Ecto neural progenitor cell (in vitro differentiated cells): ENCODE measurements around the gene KLK13.

Source experiments
- DNase-seq: peaks from one replicate; pipeline ENCODE4 v3.0.0-alpha.2; 2018; ENCODE audit warnings: low spot score

Gene KLK13

GRCh38 chr19:51019544-51019925 lies 45.4 kb downstream of the KLK13 start, which contains the start of gene KLK10:
Gene KLK10, minus strand, starts transcription at chr19:51019709. Its CDS starts 579 bp downstream, at chr19:51019130.
- DNase-seq, result no peak

DNA sequence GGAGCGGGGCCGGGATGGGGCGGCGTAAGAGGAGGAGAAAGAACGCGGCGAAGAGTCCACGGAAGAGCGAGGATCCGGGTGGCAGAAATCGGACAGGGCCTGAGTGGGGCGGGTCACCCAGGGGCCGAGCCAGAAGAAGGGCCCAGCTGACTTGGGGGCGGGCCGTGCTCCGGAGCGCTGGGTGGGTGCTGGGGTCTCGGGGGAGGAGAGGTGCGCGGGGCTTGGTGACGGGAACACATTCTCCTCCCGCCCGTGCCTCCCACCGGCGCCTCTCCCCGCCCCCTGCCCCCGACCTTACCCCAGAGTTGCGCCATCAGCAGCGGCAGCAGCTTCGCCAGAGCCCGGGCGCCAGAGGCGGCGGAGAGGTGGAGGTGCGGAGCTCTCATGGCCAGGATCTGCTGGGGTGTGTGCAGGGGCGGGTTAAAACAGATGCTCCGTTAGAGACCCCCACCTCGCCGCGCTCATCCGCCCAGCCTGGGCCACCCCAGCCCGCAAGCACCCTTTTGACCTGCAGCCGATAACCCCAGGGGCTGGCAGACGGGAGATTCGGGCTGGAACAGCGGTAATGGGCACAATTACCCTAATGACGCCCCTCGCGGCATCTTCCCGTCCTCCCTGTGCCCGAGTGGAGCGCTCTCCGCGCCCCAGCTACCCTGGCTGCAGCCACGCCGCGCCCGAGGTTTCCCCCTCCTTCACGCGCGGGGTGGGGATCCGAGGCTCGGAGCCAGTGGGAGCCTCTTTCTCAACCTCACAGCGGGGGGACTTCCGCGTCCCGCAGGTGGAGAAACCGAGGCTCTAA lies 45.9 kb downstream of the KLK13 start:
- DNase-seq, result no peak

DNA sequence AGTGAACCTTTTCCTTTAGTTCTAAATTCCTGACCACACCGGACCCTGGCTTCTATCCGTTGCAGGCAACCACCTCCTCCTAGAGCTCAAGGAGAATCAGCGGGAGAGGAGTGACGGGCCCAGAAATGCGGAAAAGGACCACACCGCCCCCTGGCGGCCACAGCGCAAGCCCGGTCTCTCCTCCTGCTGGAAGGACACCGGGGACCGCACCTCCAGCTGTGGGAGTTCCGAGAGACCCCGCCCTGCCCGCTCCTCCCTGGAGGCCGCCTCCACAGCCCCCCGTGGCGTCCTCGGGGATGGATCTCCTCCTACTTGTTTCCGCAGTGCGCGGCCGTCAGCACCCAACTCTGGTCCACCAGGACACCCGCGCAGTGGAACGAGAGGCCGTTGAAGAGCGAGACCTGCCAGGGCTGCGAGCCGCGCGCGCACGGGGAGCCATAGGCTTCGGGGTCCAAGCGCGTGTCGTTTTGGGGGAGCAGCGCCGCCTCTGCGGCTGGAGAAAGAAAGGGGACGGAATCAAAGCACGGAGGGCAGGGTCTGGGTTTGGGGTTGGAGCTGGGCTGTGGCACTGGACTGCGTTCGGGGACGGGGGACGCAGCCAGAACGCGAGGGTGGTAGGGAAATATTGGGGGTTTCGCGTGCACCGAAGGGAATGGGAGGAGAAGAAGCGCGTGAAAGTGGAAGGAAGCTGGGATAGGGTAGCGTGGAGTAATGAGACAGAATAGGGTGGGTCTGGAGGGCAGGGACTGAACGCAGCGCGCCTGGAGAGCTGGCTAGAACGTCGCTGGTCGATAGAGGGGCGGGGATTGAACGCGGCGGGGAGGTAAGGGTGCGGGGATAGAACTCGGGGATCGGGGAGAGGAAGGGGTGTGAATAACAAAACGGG lies 47.9 kb downstream of the KLK13 start:
- DNase-seq, result peak; percentile 85

DNA sequence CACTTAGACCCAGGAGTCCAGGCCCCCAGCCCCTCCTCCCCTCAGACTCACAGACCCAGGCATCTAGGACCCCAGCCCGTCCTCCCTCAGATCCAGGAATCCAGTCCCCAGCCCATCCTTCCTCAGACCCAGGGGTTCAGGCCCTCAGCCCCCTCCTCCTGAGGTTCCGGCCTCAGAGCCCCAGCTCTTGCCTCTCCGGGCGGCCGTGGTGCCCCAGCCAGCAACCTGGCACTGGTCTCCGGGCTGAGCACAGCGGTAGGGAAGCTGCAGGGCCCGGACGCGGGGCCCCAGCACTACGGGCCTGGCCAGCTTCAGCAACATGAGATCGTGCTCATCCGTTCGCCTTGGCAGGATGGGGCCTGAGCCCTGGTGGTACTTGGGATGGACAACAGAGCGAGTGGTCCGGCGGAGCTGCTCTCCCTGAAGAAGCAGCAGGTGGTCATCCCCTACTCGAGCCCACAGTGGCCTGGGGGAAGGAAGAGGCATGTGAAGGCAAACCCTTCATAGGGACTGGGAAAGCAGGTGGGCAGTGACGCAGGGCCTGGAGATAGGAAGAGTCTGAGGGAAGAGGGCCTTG lies 49.1 kb downstream of the KLK13 start:
- DNase-seq, result no peak

- DNase-seq, result no peak
Observed at GRCh38 chr19:51014242-51014641, 50.6 kb downstream of the KLK13 start.

GRCh38 chr19:51012661-51013190 lies 52.2 kb downstream of the KLK13 start:
- no peak for DNase-seq

- DNase-seq, result no peak
Observed at GRCh38 chr19:51010066-51010795, 54.7 kb downstream of the KLK13 start.

- DNase-seq, result no peak
Observed at GRCh38 chr19:51009061-51009891, 55.6 kb downstream of the KLK13 start.

- DNase-seq, result no peak
Observed at GRCh38 chr19:51007488-51007887, 57.4 kb downstream of the KLK13 start.

- no peak for DNase-seq
Observed at GRCh38 chr19:51006406-51006805, 58.5 kb downstream of the KLK13 start.
